ENCODE data around the gene TMEM200C.

Gene TMEM200C

GRCh38 chr18:5937795-5938194, 42.5 kb upstream of the TMEM200C start:
- no peak overlapping the region for H3K4me3 ChIP-seq (ENCODE audit: low read length)
- H3K4me1 ChIP-seq (ENCODE audit: control insufficient read depth, low read length): peaks cover 3% of the 10 kb centered on the region; the same call in 1 of the 2 replicates
- no peaks in the 10 kb centered on the region for H3K9me2 ChIP-seq (replicated peaks; ENCODE audit: control insufficient read depth, low read length)
- no peak overlapping the region for H3K27ac ChIP-seq (ENCODE audit: low read depth, low read length)
- H3K79me2 ChIP-seq (ENCODE audit: control insufficient read depth, low read length): no peaks in the 10 kb centered on the region
- H3K9me3 ChIP-seq (ENCODE audit: control insufficient read depth, insufficient read depth, low read length): no peaks in the 10 kb centered on the region
- no peaks in the 10 kb centered on the region for H4K20me1 ChIP-seq (ENCODE audit: control insufficient read depth, insufficient read depth, low read depth, low read length)
- TF ChIP-seq EZH2phosphoT487 (IDR thresholded peaks at IDR 0.05; ENCODE audit: borderline replicate concordance, low read length): no peak
- TF ChIP-seq CTCF (IDR thresholded peaks at IDR 0.05; ENCODE audit: low read depth, low read length, poor library complexity, severe bottlenecking): no peak
- no peaks in the 10 kb centered on the region for H3K27me3 ChIP-seq (ENCODE audit: control insufficient read depth, low read length)
- H3K4me2 ChIP-seq (ENCODE audit: low read length): no peak overlapping the region
- no peaks in the 10 kb centered on the region for H3K36me3 ChIP-seq (ENCODE audit: control insufficient read depth, low read length)
- no peaks in the 10 kb centered on the region for H3F3A ChIP-seq (ENCODE audit: control insufficient read depth, insufficient read depth)

- no peak overlapping the region for H3K4me3 ChIP-seq (ENCODE audit: low read length)
- no peak overlapping the region for H3K27ac ChIP-seq (ENCODE audit: low read depth, low read length)
- no peaks in the 10 kb centered on the region for H3K36me3 ChIP-seq (ENCODE audit: control insufficient read depth, low read length)
- H4K20me1 ChIP-seq (ENCODE audit: control insufficient read depth, insufficient read depth, low read depth, low read length): no peaks in the 10 kb centered on the region
- no peaks in the 10 kb centered on the region for H3K4me1 ChIP-seq (ENCODE audit: control insufficient read depth, low read length)
- no peaks in the 10 kb centered on the region for H3F3A ChIP-seq (ENCODE audit: control insufficient read depth, insufficient read depth)
- H3K9me3 ChIP-seq (ENCODE audit: control insufficient read depth, insufficient read depth, low read length): no peaks in the 10 kb centered on the region
- no peak for TF ChIP-seq CTCF (IDR thresholded peaks at IDR 0.05; ENCODE audit: low read depth, low read length, poor library complexity, severe bottlenecking)
- no peak for TF ChIP-seq EZH2phosphoT487 (IDR thresholded peaks at IDR 0.05; ENCODE audit: borderline replicate concordance, low read length)
- no peaks in the 10 kb centered on the region for H3K27me3 ChIP-seq (ENCODE audit: control insufficient read depth, low read length)
- H3K79me2 ChIP-seq (ENCODE audit: control insufficient read depth, low read length): no peaks in the 10 kb centered on the region
- no peak overlapping the region for H3K4me2 ChIP-seq (ENCODE audit: low read length)
- H3K9me2 ChIP-seq (replicated peaks; ENCODE audit: control insufficient read depth, low read length): no peaks in the 10 kb centered on the region
Measured at GRCh38 chr18:5937121-5937520, 41.8 kb upstream of the TMEM200C start.

GRCh38 chr18:5930789-5931188, 35.5 kb upstream of the TMEM200C start:
- H3K79me2 ChIP-seq (ENCODE audit: control insufficient read depth, low read length): no peaks in the 10 kb centered on the region
- no peaks in the 10 kb centered on the region for H3F3A ChIP-seq (ENCODE audit: control insufficient read depth, insufficient read depth)
- no peaks in the 10 kb centered on the region for H3K4me1 ChIP-seq (ENCODE audit: control insufficient read depth, low read length)
- TF ChIP-seq EZH2phosphoT487 (IDR thresholded peaks at IDR 0.05; ENCODE audit: borderline replicate concordance, low read length) (no peak), CTCF (IDR thresholded peaks at IDR 0.05; ENCODE audit: low read depth, low read length, poor library complexity, severe bottlenecking) (no peak)
- no peak overlapping the region for H3K27ac ChIP-seq (ENCODE audit: low read depth, low read length)
- no peaks in the 10 kb centered on the region for H3K36me3 ChIP-seq (ENCODE audit: control insufficient read depth, low read length)
- H3K9me2 ChIP-seq (replicated peaks; ENCODE audit: control insufficient read depth, low read length): no peaks in the 10 kb centered on the region
- 0 out of 2 replicates have a peak, but pooled peaks cover 3% of the 10 kb centered on the region for H3K9me3 ChIP-seq (ENCODE audit: control insufficient read depth, insufficient read depth, low read length)
- H3K27me3 ChIP-seq (ENCODE audit: control insufficient read depth, low read length): no peaks in the 10 kb centered on the region
- H3K4me2 ChIP-seq (ENCODE audit: low read length): no peak overlapping the region
- H3K4me3 ChIP-seq (ENCODE audit: low read length): no peak overlapping the region
- no peaks in the 10 kb centered on the region for H4K20me1 ChIP-seq (ENCODE audit: control insufficient read depth, insufficient read depth, low read depth, low read length)

Data from DOHH2 (cell line).